GM19238 (cell line): ENCODE measurements around the gene PPP1R7.
"Not testable (repeated sequence)": the region's sequence is repeated elsewhere in the genome, so short reads cannot be mapped to it uniquely, and the experiment has no call there.

ENCODE experiments used
- DNase-seq: peaks from one replicate; pipeline ENCODE4 v3.0.0; 2011; ENCODE audit warnings: low spot score; ENCODE audit not compliant: insufficient read length

Gene PPP1R7

GRCh38 chr2:241193271-241193670 lies 43.0 kb downstream of the PPP1R7 start:
- no peak for DNase-seq

DNA sequence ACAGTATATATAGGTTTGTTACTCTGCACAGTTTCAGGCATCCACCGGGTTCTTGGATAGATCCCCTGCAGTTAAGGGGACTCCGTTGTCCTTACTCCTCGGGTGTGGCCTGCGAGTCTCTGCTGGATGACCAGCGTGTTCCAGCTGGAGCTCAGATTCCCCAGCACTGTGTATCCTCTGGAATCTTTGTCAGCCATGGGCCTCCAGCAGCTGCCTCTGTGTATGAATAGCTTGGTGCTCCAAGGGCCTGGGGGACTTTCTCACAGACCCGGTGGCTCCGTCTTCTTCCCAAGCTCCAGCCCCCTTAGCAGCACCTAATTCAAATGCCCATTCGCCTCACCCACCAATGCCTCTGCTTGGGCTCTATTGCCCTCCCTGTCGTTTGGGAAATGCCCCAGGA lies 44.5 kb downstream of the PPP1R7 start:
- DNase-seq = no peak

- no peak for DNase-seq
Measured at GRCh38 chr2:241195506-241196130, 45.4 kb downstream of the PPP1R7 start.

DNA sequence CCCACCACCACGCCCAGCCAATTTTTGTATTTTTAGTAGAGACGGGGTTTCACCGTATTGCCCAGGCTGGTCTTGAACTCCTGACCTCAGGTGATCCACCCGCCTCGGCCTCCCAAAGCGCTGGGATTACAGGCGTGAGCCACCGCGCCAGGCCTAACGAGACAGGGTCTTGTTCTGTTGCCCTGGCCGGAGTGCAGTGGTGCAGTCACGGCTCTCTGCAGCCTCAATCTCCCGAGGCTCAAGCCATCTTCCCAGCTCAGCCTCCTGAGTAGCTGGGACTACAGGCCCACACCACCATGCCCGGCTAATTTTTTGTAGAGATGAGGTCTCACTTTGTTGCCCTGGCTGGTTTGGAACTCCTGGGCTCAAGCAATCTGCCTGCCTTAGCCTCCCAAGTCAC lies 47.0 kb downstream of the PPP1R7 start:
- not testable (repeated sequence) for DNase-seq

DNA sequence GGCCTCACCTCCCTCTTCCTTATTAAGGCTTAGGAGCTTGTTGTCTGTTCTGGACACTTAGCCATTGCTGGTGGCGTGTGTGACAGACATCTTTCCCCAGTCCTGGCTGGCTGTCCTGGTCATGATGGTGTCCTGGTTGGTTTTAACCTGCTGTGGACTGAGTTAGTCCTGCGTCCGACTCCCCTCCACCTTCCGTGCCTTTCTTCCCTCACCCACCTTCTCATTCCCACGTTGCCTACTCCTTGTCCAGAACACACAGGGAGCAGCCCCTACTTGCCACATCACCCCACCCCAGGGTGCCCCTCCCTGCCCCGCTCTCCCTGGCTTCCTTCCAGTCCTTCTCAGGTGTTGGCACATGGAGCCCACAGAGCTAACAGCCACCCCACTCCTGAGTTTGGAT lies 47.7 kb downstream of the PPP1R7 start:
- no peak for DNase-seq

DNA sequence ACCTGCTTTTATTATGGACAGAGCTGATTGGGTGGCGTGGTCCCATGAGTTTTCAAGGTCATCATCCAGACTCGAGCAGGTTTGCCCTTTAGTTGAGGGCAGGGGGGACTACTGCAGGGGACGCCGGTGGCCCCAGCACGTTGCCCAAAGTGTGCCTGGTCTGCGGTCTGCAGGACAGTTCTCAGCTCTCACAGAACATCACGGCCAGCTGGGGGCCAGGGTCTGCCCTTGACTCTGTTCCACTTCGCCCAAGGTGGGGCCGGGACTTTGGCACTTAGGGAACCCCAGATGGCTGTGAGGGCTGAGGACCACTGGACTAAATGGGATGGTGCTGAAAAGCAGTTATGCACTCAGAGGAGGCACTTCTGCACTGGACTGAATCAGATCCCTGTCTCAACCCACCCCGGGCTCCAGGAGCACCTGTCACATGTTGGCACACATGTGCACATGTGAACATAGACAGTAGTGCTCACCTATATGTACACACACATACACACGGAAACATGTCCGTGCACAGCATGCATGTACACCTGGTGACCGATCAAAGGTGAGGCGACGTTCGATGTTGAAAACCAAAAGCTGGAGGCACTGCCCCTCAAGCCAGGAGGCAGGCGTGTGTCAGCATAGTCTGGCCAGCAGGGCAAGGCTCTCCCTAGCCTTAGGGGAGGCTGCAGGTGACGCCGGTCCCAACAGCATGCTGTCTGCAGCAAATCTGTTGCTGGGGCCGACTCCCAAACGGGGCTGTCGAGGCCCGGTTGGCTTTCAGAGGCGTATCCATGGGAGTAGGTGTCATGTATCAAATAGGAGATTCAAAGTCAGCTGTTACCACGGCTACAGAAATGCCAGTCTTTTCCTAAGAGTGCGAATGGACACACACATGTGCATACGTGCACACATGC lies 48.4 kb downstream of the PPP1R7 start:
- DNase-seq = no peak

DNA sequence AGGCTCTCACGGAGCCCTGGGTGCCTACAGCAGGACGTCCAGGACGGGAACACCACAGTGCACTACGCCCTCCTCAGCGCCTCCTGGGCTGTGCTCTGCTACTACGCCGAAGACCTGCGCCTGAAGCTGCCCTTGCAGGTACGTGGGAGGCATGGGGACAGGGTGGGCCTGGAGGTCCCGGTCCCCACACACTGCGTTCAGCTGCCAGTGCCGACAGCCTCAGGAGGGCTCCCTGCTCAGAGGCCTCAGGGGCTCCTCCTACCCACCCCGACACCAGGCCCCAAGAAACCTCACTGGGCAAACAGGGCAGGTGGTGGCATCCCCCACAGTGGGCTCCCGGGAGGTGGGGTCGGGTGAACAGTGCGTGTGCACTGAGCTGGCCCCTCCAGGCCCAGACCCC lies 49.0 kb downstream of the PPP1R7 start:
- DNase-seq = no peak

- no peak for DNase-seq
Measured at GRCh38 chr2:241199897-241200821, 49.9 kb downstream of the PPP1R7 start.

GRCh38 chr2:241200822-241201395 lies 50.6 kb downstream of the PPP1R7 start:
- no peak for DNase-seq

DNA sequence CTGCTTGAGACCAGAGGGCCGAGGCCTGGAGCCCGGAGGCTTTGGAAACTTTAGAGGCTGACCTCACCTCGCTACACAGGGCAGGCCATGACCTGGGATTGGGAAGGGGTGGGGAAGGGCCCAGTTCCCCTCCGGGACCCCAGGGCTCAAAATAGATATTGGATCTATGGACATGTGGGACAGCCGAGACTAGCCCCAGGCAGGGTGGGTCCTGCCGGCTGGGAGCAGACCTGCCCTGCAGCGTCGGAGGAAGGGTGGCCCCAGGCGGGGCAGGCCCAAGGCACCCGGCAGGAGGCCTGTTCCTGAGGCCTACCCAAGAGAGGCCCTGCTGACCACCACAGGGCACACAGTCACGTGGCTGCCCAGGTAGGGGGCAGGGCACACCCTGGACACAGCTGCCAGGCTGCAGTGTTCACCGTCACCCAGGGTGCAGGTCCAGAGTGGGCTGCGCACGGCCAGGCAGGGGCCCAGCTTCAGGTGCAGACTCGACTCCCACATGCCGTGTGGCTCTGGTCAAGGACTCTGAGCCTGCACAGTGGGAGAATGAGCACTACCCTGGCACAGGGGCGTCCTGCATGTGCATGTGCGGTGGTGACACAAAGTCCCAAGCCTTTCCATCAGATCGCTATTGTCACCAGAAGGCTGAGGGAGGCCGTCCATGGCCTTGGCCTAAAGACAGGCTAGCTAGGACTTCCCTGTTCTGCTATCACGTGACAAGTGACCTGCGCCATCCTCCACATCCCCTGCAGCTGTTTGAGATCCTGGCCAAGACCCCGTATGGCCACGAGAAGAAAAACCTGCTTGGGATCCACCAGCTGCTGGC lies 51.4 kb downstream of the PPP1R7 start:
- no peak for DNase-seq

- DNase-seq = no peak
Measured at GRCh38 chr2:241202268-241202585, 52.0 kb downstream of the PPP1R7 start.

DNA sequence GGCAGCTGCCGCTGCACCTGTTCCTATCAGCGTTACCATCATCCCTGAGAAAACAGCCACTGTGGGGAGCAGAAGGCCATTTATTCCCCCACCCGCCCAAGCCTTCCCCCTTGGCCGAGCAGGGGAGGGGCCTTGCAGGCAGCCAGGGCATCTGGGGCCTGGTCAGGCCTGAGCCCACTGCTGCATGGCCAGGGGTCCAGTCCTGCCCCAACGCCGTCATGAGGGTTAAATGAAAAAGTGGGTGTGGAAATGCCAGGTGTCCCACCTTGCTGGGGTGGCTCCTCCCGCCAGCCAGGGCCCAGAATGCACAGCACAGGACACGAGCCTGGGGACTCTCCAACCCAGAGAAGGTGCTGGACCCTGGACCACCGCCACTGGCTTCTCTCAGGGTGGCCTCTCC lies 52.4 kb downstream of the PPP1R7 start:
- no peak for DNase-seq

GRCh38 chr2:241203218-241204009 lies 53.1 kb downstream of the PPP1R7 start:
- no peak for DNase-seq

DNA sequence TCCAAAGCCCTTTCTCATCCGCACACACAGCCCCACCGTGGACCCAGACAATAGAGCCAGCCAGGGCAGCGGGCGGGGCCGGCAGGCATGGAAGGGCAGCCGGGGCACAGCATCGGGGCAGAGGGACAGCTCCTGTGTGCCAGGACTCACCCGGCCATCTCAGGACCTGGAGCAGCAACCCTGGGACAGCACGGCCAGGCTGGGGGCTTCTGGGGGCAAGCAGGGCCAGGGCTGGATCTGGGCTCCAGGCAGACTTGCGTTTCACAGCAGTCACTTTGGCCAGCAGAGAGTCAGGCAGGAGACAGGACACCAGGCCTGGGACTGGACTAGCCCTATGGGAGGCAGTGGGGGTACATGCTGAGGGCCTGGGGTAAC lies 53.7 kb downstream of the PPP1R7 start:
- DNase-seq = no peak

GRCh38 chr2:241204490-241204889 lies 54.2 kb downstream of the PPP1R7 start:
- no peak for DNase-seq

GRCh38 chr2:241205086-241205485 lies 54.8 kb downstream of the PPP1R7 start:
- DNase-seq = no peak

- no peak for DNase-seq
Measured at GRCh38 chr2:241207151-241207550, 56.9 kb downstream of the PPP1R7 start.

GRCh38 chr2:241207641-241208040 lies 57.4 kb downstream of the PPP1R7 start:
- DNase-seq = no peak

- no peak for DNase-seq
Measured at GRCh38 chr2:241208058-241208457, 57.8 kb downstream of the PPP1R7 start.

DNA sequence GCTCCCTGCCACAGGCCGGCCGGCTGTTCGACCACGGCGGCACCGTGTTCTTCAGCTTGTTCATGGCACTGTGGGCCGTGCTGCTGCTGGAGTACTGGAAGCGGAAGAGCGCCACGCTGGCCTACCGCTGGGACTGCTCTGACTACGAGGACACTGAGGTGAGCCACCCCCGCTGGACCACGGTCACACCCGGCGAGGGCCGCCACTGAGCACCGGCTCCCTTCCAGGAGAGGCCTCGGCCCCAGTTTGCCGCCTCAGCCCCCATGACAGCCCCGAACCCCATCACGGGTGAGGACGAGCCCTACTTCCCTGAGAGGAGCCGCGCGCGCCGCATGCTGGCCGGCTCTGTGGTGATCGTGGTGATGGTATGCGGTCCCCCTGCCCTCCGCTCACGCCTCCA lies 59.0 kb downstream of the PPP1R7 start:
- DNase-seq = no peak
